Measurements from ENCODE around the gene TPPP3. TPM values are rescaled to one million over a fixed set of nuclear protein-coding genes. Genes with fewer than 3 reads are reported as not detected.

TPPP3 gene
- total RNA-seq, 2 experiments from 2014 or later: not detected

GRCh38 chr16:67342616-67343015 lies 50.7 kb downstream of the TPPP3 start:
- CTCF ChIA-PET: no interaction called here
- no peak for ATAC-seq (ENCODE audit: poor library complexity)

DNA sequence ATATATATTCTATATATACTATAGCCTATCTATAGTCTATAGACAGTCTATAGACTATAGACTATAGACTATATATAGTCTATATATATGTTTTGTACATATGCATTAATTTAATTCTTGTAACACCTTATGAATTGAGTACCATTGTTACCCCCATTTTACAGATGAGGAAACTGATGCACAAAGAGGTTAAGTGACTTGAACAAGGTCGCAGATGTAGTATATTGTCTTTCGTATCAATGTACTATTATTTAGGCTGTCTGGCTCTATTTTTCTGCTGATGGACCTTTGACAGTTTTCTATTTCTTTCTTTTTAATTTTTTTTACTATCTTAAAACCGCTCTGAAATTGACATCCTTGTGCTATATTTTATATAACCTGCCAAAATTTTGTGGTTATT lies 52.0 kb downstream of the TPPP3 start:
- Mint-ChIP-seq H3K9me3 (no peaks in the 10 kb centered on the region), H3K27ac (no peak overlapping the region), H3K4me1 (ENCODE audit: low read depth) (no peaks in the 10 kb centered on the region), H3K36me3 (ENCODE audit: low read depth) (no peaks in the 10 kb centered on the region), H3K27me3 (no peaks in the 10 kb centered on the region), H3K4me3 (no peak overlapping the region)
- DNase-seq (no peak), ATAC-seq (ENCODE audit: poor library complexity) (no peak)
- Histone ChIP-seq H3K27me3 (ENCODE audit: control insufficient read depth in 1 of 2, insufficient read depth in 2 of 2, low read length in 2 of 2) (no peaks in the 10 kb centered on the region), H3K9me3 (ENCODE audit: control insufficient read depth in 1 of 2, insufficient read depth in 1 of 2, low read length in 2 of 2) (no peaks in the 10 kb centered on the region), H3K36me3 (ENCODE audit: insufficient read depth, low read length) (no peaks in the 10 kb centered on the region), H3K4me3 (ENCODE audit: low read length) (no peak overlapping the region), H3K4me1 (ENCODE audit: insufficient read depth, low read length) (no peaks in the 10 kb centered on the region), H3K27ac (ENCODE audit: low read depth in 1 of 2, low read length in 2 of 2) (no peak overlapping the region)
- ChIA-PET CTCF (no interaction called here), POLR2A (no interaction called here)
- intact Hi-C loops (cut with DNase I, micrococcal nuclease): no loop called here
- TF ChIP-seq CTCF (IDR thresholded peaks at IDR 0.05): no peak

More at GRCh38 chr16:67342616-67343015, 50.7 kb downstream of the TPPP3 start:
- POLR2A ChIA-PET: no interaction called here
- intact Hi-C loops (cut with DNase I, micrococcal nuclease): no loop called here
- H3K27ac ChIP-seq (ENCODE audit: low read depth in 1 of 2, low read length in 2 of 2): no peak overlapping the region
- no peak overlapping the region for H3K27ac Mint-ChIP-seq
- H3K27me3 ChIP-seq (ENCODE audit: control insufficient read depth in 1 of 2, insufficient read depth in 2 of 2, low read length in 2 of 2): no peaks in the 10 kb centered on the region
- no peak overlapping the region for H3K4me3 ChIP-seq (ENCODE audit: low read length)
- no peak for TF ChIP-seq CTCF (IDR thresholded peaks at IDR 0.05)
- no peaks in the 10 kb centered on the region for H3K36me3 Mint-ChIP-seq (ENCODE audit: low read depth)
- no peaks in the 10 kb centered on the region for H3K27me3 Mint-ChIP-seq
- H3K4me1 ChIP-seq (ENCODE audit: insufficient read depth, low read length): no peaks in the 10 kb centered on the region
- H3K4me3 Mint-ChIP-seq: no peak overlapping the region
- no peak for DNase-seq
- H3K9me3 ChIP-seq (ENCODE audit: control insufficient read depth in 1 of 2, insufficient read depth in 1 of 2, low read length in 2 of 2): no peaks in the 10 kb centered on the region
- H3K36me3 ChIP-seq (ENCODE audit: insufficient read depth, low read length): no peaks in the 10 kb centered on the region
- H3K9me3 Mint-ChIP-seq: no peaks in the 10 kb centered on the region
- H3K4me1 Mint-ChIP-seq (ENCODE audit: low read depth): no peaks in the 10 kb centered on the region

Other genes with a start within 250 kb of the TPPP3 start
- gene B3GNT9, start 242.5 kb downstream of the TPPP3 start, total RNA-seq: 1 to 10 TPM; 2.0 to 2.5 TPM
- 10 to 100 TPM; 32.4 to 34.0 TPM for gene TRADD, start 233.6 kb downstream of the TPPP3 start, total RNA-seq
- gene FBXL8, start 233.5 kb downstream of the TPPP3 start, total RNA-seq: 10 to 100 TPM; 11.5 to 11.6 TPM
- gene HSF4, start 228.8 kb downstream of the TPPP3 start, total RNA-seq: 10 to 100 TPM; 19.7 to 26.1 TPM
- 1 to 10 TPM; 1.1 to 1.2 TPM for gene NOL3, start 223.0 kb downstream of the TPPP3 start, total RNA-seq
- gene MATCAP1, start 209.5 kb downstream of the TPPP3 start, total RNA-seq: 10 to 100 TPM in 1 of 2 experiments, 1 to 10 TPM in 1; 9.7 to 10.6 TPM
- not detected for gene EXOC3L1, start 203.4 kb downstream of the TPPP3 start, total RNA-seq
- 10 to 100 TPM; 50.9 to 56.1 TPM for gene E2F4, start 201.3 kb downstream of the TPPP3 start, total RNA-seq
- gene ELMO3, start 194.4 kb downstream of the TPPP3 start, total RNA-seq: 1 to 10 TPM; 1.9 to 2.3 TPM
- 10 to 100 TPM; 35.8 to 37.6 TPM for gene TMEM208, start 166.4 kb downstream of the TPPP3 start, total RNA-seq
- gene FHOD1, start 146.0 kb downstream of the TPPP3 start, total RNA-seq: 10 to 100 TPM; 21.1 to 26.0 TPM
- gene SLC9A5, start 144.5 kb downstream of the TPPP3 start, total RNA-seq: 1 to 10 TPM; 3.1 TPM
- 10 to 100 TPM; 13.1 to 14.0 TPM for gene PLEKHG4, start 114.0 kb downstream of the TPPP3 start, total RNA-seq
- not detected for gene KCTD19, start 66.8 kb downstream of the TPPP3 start, total RNA-seq
- not detected for gene LRRC36, start 66.7 kb downstream of the TPPP3 start, total RNA-seq
- gene ZDHHC1, start 23.0 kb upstream of the TPPP3 start, total RNA-seq: under 1 TPM in 1 of 2 experiments, not detected in 1; 0.22 TPM
- not detected for gene HSD11B2, start 37.6 kb upstream of the TPPP3 start, total RNA-seq
- 10 to 100 TPM; 39.4 to 41.7 TPM for gene ATP6V0D1, start 87.7 kb upstream of the TPPP3 start, total RNA-seq
- not detected for gene AGRP, start 90.0 kb upstream of the TPPP3 start, total RNA-seq
- 10 to 100 TPM; 21.3 to 25.4 TPM for gene RIPOR1, start 135.3 kb upstream of the TPPP3 start, total RNA-seq
- gene CTCF, start 169.0 kb upstream of the TPPP3 start, total RNA-seq: 10 to 100 TPM; 43.8 to 46.4 TPM